Astrocyte (in vitro differentiated cells and primary cell): ENCODE results near the gene XXYLT1. TPM values are rescaled to one million over a fixed set of nuclear protein-coding genes. Genes with fewer than 3 reads are reported as not detected.
A peak's percentile ranks its signal among the peaks of the same experiment; 100 is the strongest.

ENCODE experiments used
- DNase-seq: peaks from one replicate; pipeline ENCODE4 v3.0.0-alpha.2; 2010; ENCODE audit warnings: low read depth
- FAIRE-seq: peaks from 2 replicates; lab custom pipeline; 2011; peaks lifted over from hg19 to GRCh38; lab: Jason Lieb, UNC
- H2AFZ ChIP-seq: 2 replicates; pipeline ENCODE4 v1.6.0; 2012; ENCODE audit warnings: low read depth, low read length, inconsistent platforms
- H3K27ac ChIP-seq: 2 replicates; pipeline ENCODE4 v1.5.1; 2011; ENCODE audit warnings: low read depth, low read length, inconsistent platforms
- H3K27me3 ChIP-seq: 2 replicates; pipeline ENCODE4 v1.6.0; 2011; ENCODE audit warnings: low read length, inconsistent platforms; ENCODE audit not compliant: insufficient read depth
- H3K36me3 ChIP-seq: 2 replicates; pipeline ENCODE4 v1.5.1; 2011; ENCODE audit warnings: low read length, inconsistent platforms; ENCODE audit not compliant: insufficient read depth
- H3K4me1 ChIP-seq: 2 replicates; pipeline ENCODE4 v1.5.1; 2011; ENCODE audit warnings: low read length, inconsistent platforms; ENCODE audit not compliant: insufficient read depth
- H3K4me2 ChIP-seq: 2 replicates; pipeline ENCODE4 v1.6.0; 2012; ENCODE audit warnings: low read length, inconsistent platforms
- H3K4me3 ChIP-seq: 2 replicates; pipeline ENCODE4 v1.5.1; 2011; ENCODE audit warnings: low read depth, mild to moderate bottlenecking, low read length, inconsistent platforms; ENCODE audit not compliant: insufficient read depth
- H3K79me2 ChIP-seq: 2 replicates; pipeline ENCODE4 v1.6.0; 2012; ENCODE audit warnings: mild to moderate bottlenecking, low read length, inconsistent platforms; ENCODE audit not compliant: insufficient read depth
- H3K9ac ChIP-seq: 2 replicates; pipeline ENCODE4 v1.6.0; 2012; ENCODE audit warnings: mild to moderate bottlenecking, low read length, inconsistent platforms
- H3K9me3 ChIP-seq: 2 replicates; pipeline ENCODE4 v1.5.1; 2012; ENCODE audit warnings: low read depth, mild to moderate bottlenecking, low read length, inconsistent platforms; ENCODE audit not compliant: insufficient read depth
- H4K20me1 ChIP-seq: 2 replicates; pipeline ENCODE4 v1.6.0; 2012; ENCODE audit warnings: low read length, inconsistent platforms; ENCODE audit not compliant: insufficient read depth
- H3K27ac Mint-ChIP-seq: one replicate; pipeline ENCODE4 v1.8.0; 2021; ENCODE audit warnings: mild to moderate bottlenecking, mixed read lengths; ENCODE audit not compliant: unreplicated experiment
- H3K27me3 Mint-ChIP-seq: one replicate; pipeline ENCODE4 v1.8.0; 2021; ENCODE audit warnings: low read depth, mixed read lengths; ENCODE audit not compliant: unreplicated experiment
- H3K36me3 Mint-ChIP-seq: one replicate; pipeline ENCODE4 v1.8.0; 2021; ENCODE audit warnings: low read depth, mixed read lengths; ENCODE audit not compliant: unreplicated experiment
- H3K4me1 Mint-ChIP-seq: one replicate; pipeline ENCODE4 v1.8.0; 2021; ENCODE audit warnings: low read depth, mixed read lengths; ENCODE audit not compliant: unreplicated experiment
- H3K4me3 Mint-ChIP-seq: one replicate; pipeline ENCODE4 v1.8.0; 2021; ENCODE audit warnings: mild to moderate bottlenecking, moderate library complexity, mixed read lengths; ENCODE audit not compliant: unreplicated experiment
- H3K9me3 Mint-ChIP-seq: one replicate; pipeline ENCODE4 v1.8.0; 2021; ENCODE audit warnings: mild to moderate bottlenecking, mixed read lengths; ENCODE audit not compliant: unreplicated experiment
- CTCF ChIP-seq: IDR thresholded peaks from 2 replicates; pipeline ENCODE4 v1.5.1; 2011; ENCODE audit warnings: low read depth, mild to moderate bottlenecking, inconsistent platforms, low read length, moderate library complexity; ENCODE audit not compliant: insufficient read depth
- EZH2 ChIP-seq: IDR thresholded peaks from 2 replicates; pipeline ENCODE4 v1.6.1; 2012; ENCODE audit warnings: mild to moderate bottlenecking, low read length, inconsistent platforms; ENCODE audit not compliant: insufficient read depth
- total RNA-seq: library from RNA; stranded (reverse); gene quantifications from 2 replicates; pipeline ENCODE4 v1.2.1, GENCODE V29; 2021

Gene XXYLT1
- total RNA-seq, 1 donor from 2014 or later, result 26.2 TPM

DNA sequence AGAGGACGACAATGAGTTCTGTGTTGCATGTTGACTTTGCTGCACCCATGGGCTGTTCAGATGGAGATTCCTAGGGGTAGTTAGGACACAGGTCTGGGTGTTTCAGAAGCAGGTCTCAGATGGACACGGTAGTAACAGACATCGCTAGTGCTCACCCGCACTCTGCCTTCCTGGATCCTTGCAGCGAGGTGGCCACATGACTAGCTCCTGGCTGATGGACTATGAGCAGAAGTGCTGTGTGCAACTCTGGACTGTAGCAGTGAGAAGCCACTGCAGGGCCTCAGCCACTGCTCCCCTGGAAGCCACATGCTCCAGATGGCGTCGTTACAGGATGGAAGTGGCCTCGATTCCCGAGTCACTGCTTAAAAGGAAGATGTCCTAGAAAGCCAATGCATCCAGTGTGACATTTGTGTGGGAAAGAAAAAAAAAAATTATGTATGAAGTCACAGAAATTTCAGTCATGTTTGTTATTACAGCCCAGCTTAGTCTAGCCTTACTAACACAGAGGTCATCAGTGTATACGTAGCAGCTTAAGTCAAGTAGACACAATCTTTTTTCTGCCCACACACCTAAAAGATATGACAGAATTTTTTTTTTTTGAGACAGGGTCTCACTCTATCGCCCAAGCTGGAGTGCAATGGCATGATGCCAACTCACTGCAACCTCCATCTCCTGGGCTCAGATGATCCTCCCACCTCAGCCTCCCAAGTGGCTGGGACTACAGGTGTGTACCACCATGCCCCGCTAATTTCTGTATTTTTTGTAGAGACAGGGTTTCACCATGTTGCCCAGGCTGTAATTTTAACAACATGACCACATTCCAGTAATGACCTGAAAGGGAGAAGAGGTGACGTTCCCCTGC, 95.3 kb downstream of the XXYLT1 start:
- no peak for DNase-seq
- TF ChIP-seq EZH2, result no peak
- TF ChIP-seq CTCF, result no peak
- Histone ChIP-seq H3K4me3 (no peak overlapping the region), H3K27ac (no peak overlapping the region), H3K27me3 (no peaks in the 10 kb centered on the region), H3K36me3 (no peaks in the 10 kb centered on the region), H2AFZ (no peak overlapping the region), H3K9me3 (no peaks in the 10 kb centered on the region), H3K4me1 (peaks cover 36% of the 10 kb centered on the region), H4K20me1 (no peaks in the 10 kb centered on the region), H3K4me2 (no peak overlapping the region), H3K79me2 (peaks cover 7% of the 10 kb centered on the region), H3K9ac (no peak overlapping the region)
- Mint-ChIP-seq H3K27ac (no peak overlapping the region), H3K4me3 (no peak overlapping the region), H3K36me3 (peaks cover 10% of the 10 kb centered on the region), H3K27me3 (no peaks in the 10 kb centered on the region), H3K9me3 (no peaks in the 10 kb centered on the region), H3K4me1 (peaks cover 18% of the 10 kb centered on the region)
- FAIRE-seq, result no peak

GRCh38 chr3:195175076-195175475, 95.9 kb downstream of the XXYLT1 start:
- Histone ChIP-seq H2AFZ (no peak overlapping the region), H3K27me3 (no peaks in the 10 kb centered on the region), H3K4me1 (peaks cover 34% of the 10 kb centered on the region), H3K4me3 (no peak overlapping the region), H3K4me2 (no peak overlapping the region), H3K36me3 (no peaks in the 10 kb centered on the region), H3K9ac (no peak overlapping the region), H3K27ac (no peak overlapping the region), H3K9me3 (no peaks in the 10 kb centered on the region), H3K79me2 (peaks cover 12% of the 10 kb centered on the region), H4K20me1 (no peaks in the 10 kb centered on the region)
- Mint-ChIP-seq H3K9me3 (no peaks in the 10 kb centered on the region), H3K36me3 (peaks cover 10% of the 10 kb centered on the region), H3K27me3 (no peaks in the 10 kb centered on the region), H3K27ac (no peak overlapping the region), H3K4me3 (no peak overlapping the region), H3K4me1 (peaks cover 15% of the 10 kb centered on the region)
- FAIRE-seq (no peak), DNase-seq (no peak)
- TF ChIP-seq CTCF, result no peak
- TF ChIP-seq EZH2, result no peak

GRCh38 chr3:195173657-195174056, 97.3 kb downstream of the XXYLT1 start:
- Histone ChIP-seq H3K4me3 (no peak overlapping the region), H4K20me1 (no peaks in the 10 kb centered on the region), H2AFZ (peak overlapping the region; percentile 39), H3K9me3 (no peaks in the 10 kb centered on the region), H3K27ac (peak overlapping the region; percentile 27), H3K4me2 (peak overlapping the region; percentile 31), H3K27me3 (no peaks in the 10 kb centered on the region), H3K4me1 (peaks cover 26% of the 10 kb centered on the region), H3K9ac (peak overlapping the region; percentile 15), H3K79me2 (peaks cover 8% of the 10 kb centered on the region), H3K36me3 (no peaks in the 10 kb centered on the region)
- Mint-ChIP-seq H3K36me3 (peaks cover 10% of the 10 kb centered on the region), H3K9me3 (no peaks in the 10 kb centered on the region), H3K4me3 (no peak overlapping the region), H3K27me3 (no peaks in the 10 kb centered on the region), H3K4me1 (peaks cover 7% of the 10 kb centered on the region), H3K27ac (no peak overlapping the region)
- no peak for DNase-seq
- no peak for TF ChIP-seq CTCF
- no peak for TF ChIP-seq EZH2
- no peak for FAIRE-seq
